HG03159 (cell line): Measurements from ENCODE around the gene C11orf52.

ENCODE experiments used
- ATAC-seq: cut with Tn5 transposase; IDR thresholded peaks from one replicate; pipeline ENCODE4 v1.9.1; 2021; ENCODE audit warnings: mild to moderate bottlenecking, moderate library complexity; ENCODE audit not compliant: unreplicated experiment

The C11orf52 gene

DNA sequence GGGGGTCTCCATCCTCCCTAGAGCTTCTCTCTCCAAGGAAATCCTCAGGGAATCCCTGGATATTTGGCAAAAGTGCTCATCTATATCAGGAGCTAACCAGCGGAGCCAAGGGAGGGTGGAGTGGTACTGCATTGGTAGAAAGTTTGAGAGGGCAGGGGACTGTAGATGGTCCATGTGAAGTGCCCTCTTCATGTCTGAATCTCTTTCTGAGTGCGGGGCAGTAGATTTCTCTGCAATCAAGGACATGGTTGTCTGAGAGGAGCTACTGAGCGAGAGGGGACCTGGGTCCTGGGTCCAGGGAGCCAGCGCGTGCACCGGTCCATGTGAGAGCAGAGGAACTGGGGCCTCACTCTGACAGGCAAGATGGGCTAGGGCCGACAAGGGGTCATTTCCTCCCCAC lies 19.1 kb downstream of the C11orf52 start:
- no peak for ATAC-seq

DNA sequence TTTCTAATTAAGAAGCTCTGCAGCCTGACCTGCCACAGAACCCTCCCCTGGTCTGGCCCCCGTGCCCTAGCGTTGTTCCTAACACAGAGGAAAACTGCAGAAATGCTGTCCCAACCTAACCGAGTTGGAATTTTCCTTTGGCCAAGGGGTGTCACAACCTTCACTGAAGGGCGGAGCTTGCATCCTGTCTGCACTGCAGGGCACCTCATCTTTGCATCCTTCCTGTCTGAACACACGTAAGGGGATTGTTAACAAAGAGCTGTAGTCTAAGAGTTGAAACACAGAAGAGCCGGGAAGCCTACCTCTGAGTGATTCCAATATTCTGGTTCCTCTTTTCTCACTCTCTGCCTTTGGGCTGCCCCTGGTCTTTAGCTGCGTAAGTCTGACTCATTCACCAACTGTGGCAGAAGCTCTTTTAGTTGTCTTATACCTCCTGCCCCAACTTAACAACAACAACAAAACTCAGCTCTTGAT lies 20.0 kb downstream of the C11orf52 start:
- ATAC-seq: peak; percentile 89

DNA sequence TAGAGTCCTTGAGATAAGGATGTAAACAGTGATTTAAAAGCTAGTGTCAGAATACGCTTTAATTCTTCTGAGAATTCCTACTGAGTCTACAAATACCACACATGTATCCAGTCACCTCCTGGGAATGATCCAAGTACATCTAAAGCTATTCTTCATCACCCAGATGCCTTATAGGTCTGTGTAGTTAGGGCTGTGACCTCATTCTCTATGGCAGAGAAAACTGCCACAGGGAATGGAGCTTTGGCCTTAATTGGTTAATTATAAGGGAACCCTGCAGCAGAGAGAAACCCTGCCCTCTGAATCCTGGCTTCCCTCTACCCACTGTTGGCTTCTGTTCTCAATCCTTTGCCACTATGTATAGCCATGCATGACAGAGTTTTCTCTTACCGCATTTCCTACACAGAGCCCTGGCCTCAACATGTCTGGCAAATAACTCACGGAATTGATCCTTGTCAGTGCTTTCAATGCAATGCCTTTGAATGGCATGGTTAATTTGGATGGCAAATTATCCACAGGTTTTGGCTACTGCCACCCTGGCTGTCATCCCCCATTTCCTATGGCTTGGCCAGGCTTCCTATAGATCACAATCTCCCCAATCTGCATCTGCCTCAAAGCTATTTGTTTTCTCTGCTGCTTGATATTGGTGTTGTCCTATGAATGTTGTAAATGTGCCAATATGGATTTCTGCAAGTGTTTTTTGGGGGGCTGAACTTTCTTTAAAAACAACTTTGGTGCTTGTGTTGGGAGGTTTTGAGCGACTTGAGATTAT lies 21.3 kb downstream of the C11orf52 start:
- no peak for ATAC-seq

DNA sequence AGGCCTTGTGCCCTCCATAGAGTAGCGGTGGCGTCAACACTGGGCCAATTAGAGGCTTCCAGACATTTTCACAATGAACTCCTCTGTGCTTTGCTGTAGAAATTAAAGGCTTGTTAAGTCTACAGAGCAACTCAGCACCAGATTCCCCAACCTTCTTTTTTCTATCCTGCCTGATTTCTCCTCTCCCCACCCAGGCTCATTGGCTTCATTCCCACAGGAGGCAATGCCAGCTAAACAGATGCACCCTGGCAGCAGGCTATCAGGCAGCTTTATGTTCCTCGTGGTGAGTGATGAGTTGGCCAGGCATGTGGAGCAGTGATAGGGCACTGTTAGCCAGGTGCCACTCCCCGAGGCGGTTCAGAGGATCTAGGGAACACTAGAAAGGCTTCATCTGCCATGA lies 23.2 kb downstream of the C11orf52 start:
- ATAC-seq: no peak

DNA sequence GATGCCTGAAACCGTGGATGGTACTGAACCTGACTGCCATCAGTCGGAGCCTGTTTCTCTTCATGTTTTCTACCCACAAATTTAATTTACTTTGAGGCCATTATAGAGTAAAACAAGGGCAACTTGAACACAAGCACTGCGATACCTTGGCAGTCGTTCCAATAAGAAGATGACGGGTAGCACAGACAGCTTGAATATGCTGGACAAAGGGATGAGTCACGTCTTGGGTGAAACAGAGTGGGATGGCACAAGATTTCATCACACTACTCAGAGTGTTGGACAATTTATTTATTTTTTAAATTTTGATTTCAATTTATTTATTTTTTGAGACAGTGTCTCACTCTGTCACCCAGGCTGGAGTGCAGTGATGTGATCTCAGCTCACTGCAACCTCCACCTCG lies 24.1 kb downstream of the C11orf52 start:
- ATAC-seq: no peak

DNA sequence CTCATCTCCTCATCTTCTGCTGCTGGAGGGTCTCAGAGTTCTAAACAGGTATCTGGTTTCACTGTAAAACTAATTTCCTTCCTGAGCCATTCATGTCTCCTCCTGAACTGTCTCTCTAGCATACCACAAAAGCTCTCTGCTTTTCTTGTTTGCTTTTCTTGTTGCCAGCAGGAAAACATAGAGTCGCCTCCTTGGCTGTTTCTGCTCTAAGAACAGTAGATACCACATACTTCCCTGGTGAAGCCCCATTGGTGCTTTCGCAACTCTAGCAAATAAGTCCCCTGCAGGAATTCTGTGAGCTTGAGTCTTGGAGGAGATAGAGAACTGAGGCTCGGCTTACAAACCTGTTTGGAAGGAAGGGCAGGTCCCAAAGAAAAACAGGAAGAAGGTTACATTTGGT lies 25.4 kb downstream of the C11orf52 start:
- no peak for ATAC-seq

DNA sequence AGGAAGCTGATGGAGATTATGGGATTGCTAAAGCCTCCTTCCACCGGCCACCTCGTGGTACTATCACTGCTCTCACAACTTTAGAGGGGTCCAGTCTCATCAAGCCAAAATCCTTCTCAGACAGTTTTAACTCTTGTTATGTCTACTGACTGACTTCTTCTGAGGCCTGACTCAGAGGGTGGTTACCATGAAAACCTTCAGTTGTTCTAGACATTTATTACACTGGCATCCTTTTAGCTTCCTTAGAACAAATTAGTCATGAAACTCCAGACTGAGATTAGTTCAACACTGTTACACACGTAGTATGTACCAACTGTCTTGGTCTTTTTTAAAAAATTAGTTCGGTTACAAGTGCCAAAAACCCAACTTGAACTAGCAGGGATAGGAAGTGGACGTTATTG lies 25.9 kb downstream of the C11orf52 start:
- no peak for ATAC-seq

DNA sequence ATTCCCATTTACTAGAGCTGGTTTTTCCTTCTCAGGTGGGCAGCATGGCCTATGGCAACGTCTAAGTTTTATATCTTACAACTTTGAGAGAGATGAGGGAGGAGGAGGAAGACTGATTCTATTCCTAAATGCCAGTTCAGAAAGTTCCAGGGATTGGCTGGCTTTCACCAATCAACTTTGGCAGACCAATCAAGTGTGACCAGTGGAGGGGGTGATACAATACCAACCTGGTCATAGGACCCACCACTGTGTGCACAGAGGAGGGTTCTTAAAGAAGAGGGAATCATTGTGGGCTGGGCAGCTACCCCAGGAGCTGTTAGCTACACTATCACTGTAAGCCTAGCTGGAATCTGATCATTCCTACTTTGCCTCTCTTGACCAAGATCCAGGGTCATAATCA lies 26.5 kb downstream of the C11orf52 start:
- ATAC-seq: no peak

DNA sequence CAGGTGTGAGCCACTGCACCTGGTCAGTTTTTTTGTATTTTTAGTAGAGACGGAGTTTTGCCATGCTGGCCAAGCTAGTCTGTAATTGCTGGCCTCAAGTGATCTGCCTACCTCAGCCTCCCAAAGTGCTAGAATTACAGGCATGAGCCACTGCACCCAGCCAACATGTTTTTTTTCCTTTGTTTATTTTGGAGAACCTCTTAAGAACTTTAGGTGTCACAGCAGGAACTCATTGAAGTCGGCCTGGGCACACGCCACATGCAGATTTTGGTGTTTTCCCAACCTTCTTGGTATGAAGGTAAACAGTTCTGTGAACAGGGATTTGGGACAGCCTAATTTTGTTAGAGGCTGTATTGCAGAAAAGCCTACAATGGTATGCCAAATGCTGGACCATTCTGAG lies 27.8 kb downstream of the C11orf52 start:
- ATAC-seq: no peak

DNA sequence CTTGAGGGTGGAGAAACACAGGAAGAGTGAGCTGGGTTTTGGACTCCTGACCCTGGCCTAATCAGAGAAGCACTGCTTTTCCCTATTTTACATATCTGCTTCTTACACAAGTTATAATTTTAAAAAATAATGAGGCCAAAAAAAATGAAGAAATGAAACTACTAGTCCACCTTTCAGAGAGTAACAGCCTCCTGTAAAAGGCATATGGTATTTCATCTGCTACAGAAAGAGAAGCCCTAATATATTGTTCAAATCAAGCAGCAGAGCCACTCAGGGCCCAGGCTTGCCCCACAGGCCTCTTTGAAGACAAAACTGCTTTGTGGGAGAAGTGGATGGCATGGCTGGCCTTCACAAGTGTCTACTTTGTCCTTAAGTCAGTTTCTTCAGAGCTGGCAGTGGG lies 28.4 kb downstream of the C11orf52 start:
- ATAC-seq: peak; percentile 72

DNA sequence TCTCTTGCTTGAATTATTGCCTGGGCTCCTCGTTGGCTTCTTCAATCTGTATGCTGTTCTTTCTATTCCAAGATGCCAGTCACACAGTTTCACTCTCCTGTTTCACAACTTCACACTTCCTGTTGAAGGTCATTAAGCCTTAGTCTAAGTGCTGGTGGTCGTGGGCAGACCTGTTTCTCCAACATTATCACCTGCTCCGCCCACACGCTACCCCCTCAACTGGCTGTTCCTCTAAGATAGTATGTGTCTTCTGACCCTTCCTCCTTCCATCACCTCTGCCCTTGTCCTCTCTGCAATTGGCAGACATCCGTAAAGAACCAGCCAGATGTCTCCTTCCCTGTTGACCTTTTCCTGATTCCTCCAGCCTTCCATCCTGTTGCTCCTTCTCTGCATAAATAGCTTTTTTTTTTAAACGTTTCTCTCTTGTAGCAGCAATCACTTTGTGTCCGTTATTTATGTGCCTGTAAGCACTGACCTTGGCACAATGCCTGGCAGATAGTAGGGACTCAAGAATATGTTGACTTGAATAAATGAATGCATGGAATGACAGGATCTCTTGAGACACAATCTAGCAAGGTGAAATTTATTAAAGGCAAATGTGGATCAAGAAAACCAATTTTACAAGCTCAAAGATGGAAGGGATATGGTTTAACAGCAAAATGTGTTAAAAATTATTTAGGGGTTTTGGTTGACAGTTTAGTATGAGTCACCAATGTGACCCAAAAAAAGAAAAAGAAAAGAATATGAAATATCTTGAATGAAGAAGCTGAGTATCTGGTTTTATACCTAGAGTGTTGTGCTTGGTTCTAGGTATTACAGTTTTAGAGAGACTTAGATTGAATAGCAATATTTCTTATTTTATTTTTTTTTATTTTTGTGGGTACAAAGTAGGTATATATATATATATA lies 31.1 kb downstream of the C11orf52 start:
- no peak for ATAC-seq

DNA sequence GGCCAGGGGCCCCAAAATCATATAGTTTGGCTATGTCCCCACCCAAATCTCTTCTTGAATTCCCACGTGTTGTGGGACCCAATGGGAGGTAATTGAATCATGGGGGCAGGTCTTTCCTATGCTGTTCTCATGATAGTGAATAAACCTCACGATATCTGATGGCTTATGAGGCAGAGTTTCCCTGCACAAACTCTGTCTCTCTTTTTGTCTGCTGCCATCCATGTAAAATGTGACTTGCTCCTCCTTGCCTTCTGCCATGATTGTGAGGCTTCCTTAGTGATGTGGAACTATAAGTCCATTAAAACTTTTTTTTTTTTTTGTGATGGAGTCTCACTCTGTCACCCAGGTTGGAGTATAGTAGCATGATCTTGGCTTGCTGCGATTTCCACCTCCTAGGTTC lies 32.9 kb downstream of the C11orf52 start:
- ATAC-seq: no peak

DNA sequence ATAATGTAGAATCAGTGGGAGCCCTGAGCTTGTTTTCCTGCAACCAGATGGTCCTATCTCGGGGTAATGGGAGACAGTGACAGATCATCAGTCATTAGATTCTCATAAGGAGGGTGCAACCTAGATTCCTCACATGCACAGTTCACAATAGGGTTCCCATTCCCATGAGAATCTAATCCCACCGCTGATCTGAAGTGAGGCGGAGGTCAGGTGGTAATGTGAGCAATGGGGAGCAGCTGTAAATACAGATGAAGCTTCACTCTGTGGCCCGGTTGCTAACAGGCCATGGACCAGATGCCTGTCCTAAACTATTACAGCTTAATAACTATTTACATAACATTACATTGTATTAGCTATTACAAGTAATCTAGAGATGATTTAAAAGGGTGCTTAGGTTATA lies 35.4 kb downstream of the C11orf52 start:
- no peak for ATAC-seq

DNA sequence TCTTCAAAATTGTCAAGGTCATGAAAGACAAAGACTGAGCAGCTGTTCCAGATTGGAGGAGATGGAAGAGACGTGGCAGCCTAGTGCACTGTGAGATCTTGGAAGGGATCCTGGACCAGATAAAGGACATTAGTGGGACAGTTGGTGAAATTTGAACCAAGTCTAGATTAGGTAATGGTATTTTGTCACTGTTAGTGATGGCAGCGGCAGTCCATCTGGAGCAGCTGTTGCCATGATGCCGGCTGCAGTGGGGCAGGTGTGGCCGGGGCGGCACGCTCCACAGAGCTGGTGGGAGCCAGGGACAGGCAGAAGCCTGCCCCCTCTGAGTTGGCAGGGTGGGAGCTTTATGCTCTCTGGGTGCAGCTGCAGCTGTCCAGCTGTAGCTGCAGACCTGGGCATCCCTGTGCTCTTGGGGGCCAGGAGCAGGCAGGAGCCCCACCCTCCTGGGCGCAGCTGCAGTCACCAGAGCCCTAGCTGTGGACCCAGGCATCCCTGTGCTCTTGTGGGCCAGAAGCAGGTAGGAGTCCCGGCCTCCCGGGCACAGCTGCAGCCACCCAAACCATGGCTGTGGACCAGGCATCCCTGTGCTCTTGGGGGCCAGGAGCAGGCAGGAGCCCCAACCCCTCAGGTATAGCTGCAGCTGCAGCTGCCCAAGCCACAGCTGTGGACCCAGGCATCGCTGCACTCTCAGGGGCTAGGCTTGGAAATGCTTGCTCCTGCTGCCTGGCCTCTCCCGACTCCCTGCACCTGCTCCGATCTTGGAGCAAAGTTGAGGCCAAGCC lies 39.1 kb downstream of the C11orf52 start:
- no peak for ATAC-seq

DNA sequence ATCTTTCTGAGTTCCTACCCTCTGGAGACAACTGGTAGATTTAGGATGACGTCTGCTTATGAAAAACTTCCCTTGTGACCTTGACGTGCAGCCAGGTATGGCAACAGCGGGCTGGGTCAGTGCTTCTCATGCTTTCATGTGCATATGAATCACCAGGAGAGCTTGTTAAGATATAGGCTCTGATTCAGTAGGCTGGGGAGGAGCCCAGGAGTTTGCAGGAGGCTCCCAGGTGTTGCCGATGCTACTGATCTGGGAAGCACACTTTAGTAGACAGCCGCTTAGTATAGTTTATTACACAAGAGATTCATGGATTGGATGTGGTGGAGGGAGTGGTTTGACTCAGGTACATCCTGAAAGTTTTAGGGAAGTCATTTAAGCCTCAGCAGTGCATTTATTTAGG lies 42.2 kb downstream of the C11orf52 start:
- ATAC-seq: no peak

DNA sequence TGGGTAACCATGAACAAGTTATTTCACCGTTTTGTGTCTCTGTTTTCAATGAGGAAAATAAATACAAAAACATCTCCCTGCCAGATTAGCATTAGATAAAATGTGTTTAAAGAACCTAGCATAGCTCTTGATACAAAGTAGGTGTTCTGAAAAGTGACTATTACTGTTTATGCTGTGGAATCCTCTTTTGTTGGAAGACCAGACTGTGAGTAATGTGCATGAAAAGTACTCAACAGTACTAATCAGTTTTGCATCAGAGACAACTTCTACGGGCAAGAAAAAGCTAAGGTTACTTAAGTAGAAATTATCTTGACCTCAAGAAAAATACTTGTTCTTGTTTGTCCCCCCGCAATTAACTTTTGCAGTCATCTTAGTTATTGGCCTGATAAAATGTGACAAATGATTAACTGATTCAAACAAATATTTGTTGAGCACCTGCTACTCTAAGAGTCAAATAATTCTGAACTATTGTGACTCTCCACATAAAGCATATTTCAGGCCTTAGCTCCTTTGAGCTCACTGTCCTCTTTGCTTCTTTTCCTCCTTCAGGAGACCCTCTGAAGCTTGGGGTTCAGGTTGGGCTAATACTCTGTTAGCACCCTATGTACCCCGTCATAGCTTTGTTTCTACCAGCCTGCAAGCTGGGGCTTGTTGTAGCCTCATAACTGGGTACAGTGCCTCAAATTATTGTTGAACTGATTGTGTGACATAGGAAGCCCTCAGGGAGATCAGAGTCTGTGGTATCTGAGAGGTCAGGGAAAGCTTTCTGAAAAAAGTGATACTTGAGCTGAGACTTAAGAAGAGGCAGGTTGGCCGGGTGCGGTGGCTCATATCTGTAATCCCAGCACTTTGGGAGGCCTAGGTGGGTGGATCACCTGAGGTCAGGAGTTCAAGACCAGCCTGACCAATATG lies 42.9 kb downstream of the C11orf52 start:
- no peak for ATAC-seq

DNA sequence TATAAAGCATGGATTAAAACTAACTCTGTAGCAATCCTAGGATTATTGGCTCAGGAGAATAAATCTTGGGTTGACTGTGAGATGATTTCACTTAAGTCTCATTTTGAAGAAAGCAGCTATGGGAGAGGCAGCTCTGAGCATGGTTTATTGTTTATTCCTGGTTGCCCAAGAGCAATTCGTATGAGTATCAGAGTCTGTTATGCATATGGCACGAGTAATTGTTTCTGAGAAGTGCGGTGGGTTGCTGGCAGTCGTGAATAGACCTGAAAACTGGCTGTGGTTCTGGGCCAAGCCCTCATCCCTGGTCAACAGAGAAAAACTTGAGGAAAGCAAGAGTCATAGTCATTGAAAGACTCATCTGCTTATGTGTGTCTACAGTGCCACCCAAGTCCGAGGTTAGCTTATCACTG lies 45.2 kb downstream of the C11orf52 start:
- no peak for ATAC-seq

DNA sequence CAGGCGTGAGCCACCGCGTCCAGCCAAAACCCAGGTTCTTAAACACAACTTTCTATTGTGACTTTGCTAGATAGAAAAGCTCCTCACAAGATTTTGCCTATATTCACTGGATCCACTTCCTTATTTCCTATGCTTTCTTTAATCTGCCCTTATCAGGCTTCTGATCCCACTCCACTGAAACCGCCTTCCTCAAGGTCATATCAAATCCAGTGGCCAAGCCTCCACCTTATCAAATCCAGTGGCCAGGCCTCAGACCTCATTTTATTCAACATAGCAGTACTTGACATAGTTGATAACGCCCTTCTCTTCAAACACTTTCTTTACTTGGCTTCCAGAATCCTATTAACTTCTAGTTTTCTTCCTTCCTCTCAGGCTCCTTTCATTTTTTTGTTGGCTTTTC lies 48.0 kb downstream of the C11orf52 start:
- ATAC-seq: no peak

DNA sequence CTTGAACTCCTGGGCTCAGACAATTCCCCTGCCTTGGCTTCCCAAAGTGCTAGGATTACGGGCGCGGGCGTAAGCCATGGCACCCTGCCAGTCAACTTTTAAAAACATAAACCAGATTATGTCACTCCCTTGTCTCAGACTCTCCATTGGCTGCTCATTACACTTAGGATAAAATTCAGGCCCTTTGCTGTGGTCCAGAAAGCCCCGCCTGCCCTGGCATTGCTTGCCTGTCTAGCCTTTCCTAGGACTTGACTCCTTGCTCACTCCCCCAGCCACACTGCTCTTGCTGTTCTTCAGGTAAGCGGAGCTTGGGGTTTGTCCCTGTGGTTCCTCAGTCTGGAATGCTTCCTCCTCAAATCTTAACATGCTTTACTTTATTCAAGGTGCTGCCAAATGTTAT lies 48.9 kb downstream of the C11orf52 start:
- no peak for ATAC-seq

DNA sequence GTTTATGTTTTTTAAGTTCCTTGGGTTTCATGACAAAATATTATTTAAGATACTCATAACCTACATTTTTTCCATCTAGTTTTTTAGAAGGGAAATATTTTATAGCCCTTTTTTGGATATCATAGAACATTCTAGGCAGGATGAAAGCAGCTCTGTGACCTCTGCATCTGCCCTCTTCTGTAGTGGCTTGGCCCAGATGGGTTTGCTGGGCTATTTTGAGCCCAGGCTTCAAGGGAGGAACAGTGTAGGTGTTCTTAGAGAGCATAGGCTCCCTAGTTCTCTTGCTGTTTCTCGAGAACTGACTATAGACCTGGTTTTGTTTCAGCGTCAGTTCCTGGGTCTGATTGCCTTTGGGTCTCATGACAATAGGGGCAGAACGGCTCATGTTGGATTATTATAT lies 50.6 kb downstream of the C11orf52 start:
- no peak for ATAC-seq
